GM19324 (cell line): ENCODE results near the gene MPDU1.

Source experiments
- ATAC-seq: cut with Tn5 transposase; IDR thresholded peaks from one replicate; pipeline ENCODE4 v1.9.1; 2021; ENCODE audit warnings: mild to moderate bottlenecking, moderate library complexity; ENCODE audit not compliant: unreplicated experiment, low FRiP score

Gene MPDU1

GRCh38 chr17:7560172-7561027 is 23.3 kb upstream of the MPDU1 start:
- no peak for ATAC-seq

- peak; percentile 38 for ATAC-seq
These were observed 22.6 kb upstream of the MPDU1 start for GRCh38 chr17:7561028-7561575.

- ATAC-seq = peak; percentile 85
These were observed 22.0 kb upstream of the MPDU1 start, which contains the start of gene SENP3 for GRCh38 chr17:7561589-7562207. SENP3 (plus strand) TSS chr17:7561919; CDS start chr17:7563077, 1,158 bp downstream.

GRCh38 chr17:7562208-7562605 is 21.4 kb upstream of the MPDU1 start:
- no peak for ATAC-seq

- ATAC-seq = no peak
These were observed 20.4 kb upstream of the MPDU1 start for GRCh38 chr17:7563115-7563869.

GRCh38 chr17:7569571-7569970 is 14.1 kb upstream of the MPDU1 start:
- no peak for ATAC-seq

- ATAC-seq = no peak
These were observed 13.3 kb upstream of the MPDU1 start for GRCh38 chr17:7570351-7570750.

GRCh38 chr17:7572338-7572587 is 11.4 kb upstream of the MPDU1 start:
- no peak for ATAC-seq

- ATAC-seq = peak; percentile 91
These were observed 10.9 kb upstream of the MPDU1 start for GRCh38 chr17:7572588-7573323.

- peak; percentile 25 for ATAC-seq
These were observed 10.2 kb upstream of the MPDU1 start for GRCh38 chr17:7573324-7574080.

GRCh38 chr17:7574176-7574953 is 9.3 kb upstream of the MPDU1 start:
- no peak for ATAC-seq

GRCh38 chr17:7575481-7575883 is 8.2 kb upstream of the MPDU1 start:
- ATAC-seq = no peak

- ATAC-seq = no peak
These were observed 7.7 kb upstream of the MPDU1 start for GRCh38 chr17:7575959-7576358.

- ATAC-seq = no peak
These were observed 7.2 kb upstream of the MPDU1 start for GRCh38 chr17:7576432-7576937.

- ATAC-seq = no peak
These were observed 6.1 kb upstream of the MPDU1 start for GRCh38 chr17:7577327-7578199.

- ATAC-seq = no peak
These were observed 4.4 kb upstream of the MPDU1 start, which contains the start of gene CD68 for GRCh38 chr17:7579001-7579833. CD68 (plus strand) TSS chr17:7579638; CDS start chr17:7579678, 40 bp downstream.
